ENCODE measurements around the gene GABRR2.

- TF ChIP-seq BACH2 (CRISPR knock-in tag; IDR thresholded peaks at IDR 0.05; ENCODE audit: borderline replicate concordance) (no peak), PATZ1 (CRISPR knock-in tag; IDR thresholded peaks at IDR 0.05; ENCODE audit: borderline replicate concordance) (no peak), POU6F1 (CRISPR knock-in tag; IDR thresholded peaks at IDR 0.05; ENCODE audit: borderline replicate concordance, low read depth) (no peak), ZNF565 (CRISPR knock-in tag; conservative IDR thresholded peaks at IDR 0.05; ENCODE audit: low read depth) (no peak)
Observed at GRCh38 chr6:89214197-89214596, 100.9 kb downstream of the GABRR2 start.
